HEK293 (cell line): Measurements from ENCODE around the gene SEMA6D.

Experiments used
- CTCF ChIP-seq: fragments of 450-650 bp; formaldehyde crosslinking; IDR thresholded peaks from 2 replicates; pipeline ENCODE4 v1.5.1; 2016; ENCODE audit warnings: missing biosample characterization, missing genetic modification characterization
- PATZ1 ChIP-seq: fragments of 450-650 bp; formaldehyde crosslinking; IDR thresholded peaks from 2 replicates; pipeline ENCODE4 v1.5.1; 2016; ENCODE audit warnings: missing biosample characterization, missing genetic modification characterization
- ZNF623 ChIP-seq: fragments of 450-650 bp; formaldehyde crosslinking; IDR thresholded peaks from 2 replicates; pipeline ENCODE4 v1.5.1; 2016; ENCODE audit warnings: missing biosample characterization, missing genetic modification characterization

- TF ChIP-seq ZNF623 (tag by site-specific recombination) (no peak), PATZ1 (tag by site-specific recombination) (no peak), CTCF (tag by site-specific recombination) (no peak)
Observed at GRCh38 chr15:47769166-47769565, 51.9 kb downstream of the SEMA6D start.
